Measurements from ENCODE around the gene GREB1.

GREB1 gene

DNA sequence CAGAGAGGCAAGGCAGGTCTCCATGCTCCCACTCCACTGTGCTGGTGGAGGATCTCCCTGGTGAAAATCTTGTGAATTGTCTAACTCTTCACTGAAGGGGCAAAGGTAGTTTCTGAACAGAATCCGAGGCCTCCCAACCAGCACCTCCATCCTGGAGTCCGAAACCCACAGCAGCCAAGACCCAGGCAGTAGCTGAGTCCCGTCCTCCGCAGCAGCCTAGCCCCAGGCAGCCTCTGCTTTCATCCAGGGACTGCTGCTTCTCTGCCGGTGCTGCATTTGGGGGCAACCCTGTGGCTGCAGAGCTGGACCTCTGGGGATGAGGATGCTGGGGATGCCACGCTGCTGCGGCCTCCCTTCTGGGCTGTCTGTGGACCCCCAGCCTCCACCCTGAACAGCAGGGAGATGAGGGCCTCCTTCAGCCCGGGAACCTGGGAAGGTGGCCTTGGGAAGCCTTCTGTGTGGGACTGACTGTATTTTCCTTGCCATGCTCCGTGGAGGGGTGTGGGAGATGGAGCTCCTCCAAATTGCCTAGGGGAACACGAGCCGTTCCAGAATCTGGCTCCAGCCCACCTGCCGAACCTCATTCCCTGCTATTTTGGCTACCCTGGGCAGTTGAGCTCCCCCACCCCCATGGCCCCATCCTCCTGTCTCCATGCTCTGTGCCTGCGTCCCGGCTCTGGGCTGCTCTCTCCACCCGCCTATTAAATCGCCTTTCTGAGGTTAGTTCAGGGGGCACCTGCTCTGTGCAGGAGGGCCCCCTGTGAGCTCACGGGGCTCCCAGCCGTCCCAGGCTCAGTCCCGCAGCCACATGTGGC, 48.2 kb downstream of the GREB1 start:
- no peaks in the 10 kb centered on the region for H3K9me3 ChIP-seq (ENCODE audit: control insufficient read depth, low read length)
- TF ChIP-seq, protein P1, sequence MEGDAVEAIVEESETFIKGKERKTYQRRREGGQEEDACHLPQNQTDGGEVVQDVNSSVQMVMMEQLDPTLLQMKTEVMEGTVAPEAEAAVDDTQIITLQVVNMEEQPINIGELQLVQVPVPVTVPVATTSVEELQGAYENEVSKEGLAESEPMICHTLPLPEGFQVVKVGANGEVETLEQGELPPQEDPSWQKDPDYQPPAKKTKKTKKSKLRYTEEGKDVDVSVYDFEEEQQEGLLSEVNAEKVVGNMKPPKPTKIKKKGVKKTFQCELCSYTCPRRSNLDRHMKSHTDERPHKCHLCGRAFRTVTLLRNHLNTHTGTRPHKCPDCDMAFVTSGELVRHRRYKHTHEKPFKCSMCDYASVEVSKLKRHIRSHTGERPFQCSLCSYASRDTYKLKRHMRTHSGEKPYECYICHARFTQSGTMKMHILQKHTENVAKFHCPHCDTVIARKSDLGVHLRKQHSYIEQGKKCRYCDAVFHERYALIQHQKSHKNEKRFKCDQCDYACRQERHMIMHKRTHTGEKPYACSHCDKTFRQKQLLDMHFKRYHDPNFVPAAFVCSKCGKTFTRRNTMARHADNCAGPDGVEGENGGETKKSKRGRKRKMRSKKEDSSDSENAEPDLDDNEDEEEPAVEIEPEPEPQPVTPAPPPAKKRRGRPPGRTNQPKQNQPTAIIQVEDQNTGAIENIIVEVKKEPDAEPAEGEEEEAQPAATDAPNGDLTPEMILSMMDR (IDR thresholded peaks at IDR 0.05): no peak
- no peak overlapping the region for H3K9ac ChIP-seq
- H3K36me3 ChIP-seq (ENCODE audit: control insufficient read depth, insufficient read depth, low read length): no peaks in the 10 kb centered on the region
- no peaks in the 10 kb centered on the region for H3K79me2 ChIP-seq
- H3K4me3 ChIP-seq (ENCODE audit: low read depth, low read length): no peak overlapping the region
- no peak overlapping the region for H3K4me2 ChIP-seq (ENCODE audit: low read length)
- no peak overlapping the region for H3K27ac ChIP-seq
- H3K27me3 ChIP-seq (ENCODE audit: control insufficient read depth, insufficient read depth, low read length): no peaks in the 10 kb centered on the region
- peaks cover 6% of the 10 kb centered on the region for H3K4me1 ChIP-seq
- no peak overlapping the region for H2AFZ ChIP-seq

DNA sequence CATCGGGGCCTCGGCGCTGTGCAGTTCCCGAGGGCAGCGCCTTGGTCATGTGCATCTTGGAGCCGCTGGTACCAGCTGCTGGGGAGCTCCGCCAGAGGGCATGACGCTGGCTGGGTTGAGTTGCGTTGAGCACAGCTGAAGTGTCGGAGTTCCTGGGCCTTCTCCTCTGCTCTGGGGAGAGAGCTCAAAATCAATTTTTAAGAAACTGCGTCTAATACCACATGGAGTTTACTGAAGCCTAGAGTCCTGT, 48.7 kb downstream of the GREB1 start:
- Histone ChIP-seq H3K27me3 (ENCODE audit: control insufficient read depth, insufficient read depth, low read length) (no peaks in the 10 kb centered on the region), H3K36me3 (ENCODE audit: control insufficient read depth, insufficient read depth, low read length) (no peaks in the 10 kb centered on the region), H3K4me1 (peaks cover 6% of the 10 kb centered on the region), H3K9ac (no peak overlapping the region), H3K27ac (no peak overlapping the region), H3K4me2 (ENCODE audit: low read length) (no peak overlapping the region), H3K79me2 (no peaks in the 10 kb centered on the region), H3K9me3 (ENCODE audit: control insufficient read depth, low read length) (no peaks in the 10 kb centered on the region), H2AFZ (no peak overlapping the region), H3K4me3 (ENCODE audit: low read depth, low read length) (no peak overlapping the region)
- TF ChIP-seq, protein P1 (IDR thresholded peaks at IDR 0.05): no peak

DNA sequence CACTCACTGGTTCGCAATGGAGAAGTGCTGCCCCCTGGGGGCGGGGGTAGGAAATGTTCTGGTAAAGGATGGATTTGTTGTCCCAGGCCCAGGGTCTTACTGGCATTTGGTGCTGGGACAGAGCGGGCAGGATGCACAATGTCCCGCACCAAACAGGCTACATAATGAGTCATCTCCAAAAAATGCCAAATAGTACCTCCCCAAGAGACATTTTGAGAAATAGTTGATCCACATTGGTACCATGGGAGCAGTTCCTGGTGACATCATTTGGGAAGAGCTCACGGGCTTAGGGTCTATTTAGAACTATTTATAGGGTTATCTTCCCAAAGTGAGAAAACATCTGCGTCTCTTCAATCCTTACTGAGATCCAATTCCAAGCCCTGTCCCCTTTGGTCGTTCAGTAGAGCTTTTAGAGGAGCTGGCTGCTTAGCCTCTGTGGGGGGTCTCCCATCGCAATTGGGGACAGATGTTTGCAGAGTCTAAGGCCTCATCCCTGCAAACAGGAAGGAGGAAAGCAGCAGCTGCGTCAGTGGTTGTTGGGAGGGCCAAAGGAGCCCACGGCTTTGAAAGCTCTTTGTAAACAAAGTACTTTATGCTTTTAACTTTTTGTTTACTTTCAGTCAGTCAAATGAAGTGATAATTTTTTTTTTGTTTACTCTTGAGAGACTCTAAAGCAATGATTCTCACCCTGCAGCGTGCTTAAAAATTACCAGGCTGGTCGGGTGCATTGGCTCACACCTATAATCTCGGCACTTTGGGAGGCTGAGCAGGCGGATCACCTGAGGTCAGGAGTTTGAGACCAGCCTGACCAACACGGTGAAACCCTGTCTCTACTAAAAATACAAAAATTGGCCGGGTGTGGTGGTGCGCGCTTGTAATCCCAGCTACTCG, 49.3 kb downstream of the GREB1 start:
- Histone ChIP-seq H2AFZ (no peak overlapping the region), H3K4me1 (peaks cover 6% of the 10 kb centered on the region), H3K27ac (no peak overlapping the region)

DNA sequence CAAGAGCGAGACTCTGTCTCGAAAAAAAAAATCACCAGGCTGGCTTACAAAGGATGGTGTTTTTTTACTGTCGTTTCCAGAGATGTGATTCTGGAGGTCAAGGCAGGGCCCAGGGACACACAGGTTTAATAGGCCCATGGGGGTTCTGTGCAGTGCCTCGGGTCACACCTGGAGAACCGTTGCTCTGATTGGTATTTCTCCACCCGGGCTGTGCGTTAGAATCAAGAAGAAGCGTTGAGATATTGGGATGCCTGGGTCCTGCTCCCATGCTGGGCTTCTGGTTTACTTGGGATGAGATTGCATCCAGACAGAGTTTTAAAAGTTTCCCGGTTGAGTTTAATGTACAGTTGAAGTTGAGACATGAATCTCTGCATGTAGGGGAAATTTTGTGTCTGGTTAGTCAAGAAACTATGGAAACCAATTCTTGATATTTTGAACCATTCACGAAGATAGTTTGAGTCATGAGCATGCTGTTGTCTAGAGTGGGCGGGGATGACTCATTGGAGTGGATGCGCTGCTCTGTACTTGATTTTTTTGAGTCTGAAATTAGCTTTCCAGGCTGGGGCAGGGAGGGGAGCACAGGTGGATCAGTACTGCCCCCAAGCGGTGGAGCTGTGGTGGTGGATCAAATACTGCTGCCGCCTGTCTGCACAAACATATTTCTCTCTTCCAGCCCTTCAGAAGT, 50.1 kb downstream of the GREB1 start:
- no peak overlapping the region for H3K27ac ChIP-seq
- no peak overlapping the region for H2AFZ ChIP-seq
- TF ChIP-seq, protein P1 (IDR thresholded peaks at IDR 0.05): peak; percentile 74
- H3K4me2 ChIP-seq (ENCODE audit: low read length): no peak overlapping the region
- H3K27me3 ChIP-seq (ENCODE audit: control insufficient read depth, insufficient read depth, low read length): no peaks in the 10 kb centered on the region
- no peak overlapping the region for H3K9ac ChIP-seq
- no peak overlapping the region for H3K4me3 ChIP-seq (ENCODE audit: low read depth, low read length)
- H3K4me1 ChIP-seq: peaks cover under 1% of the 10 kb centered on the region
- no peaks in the 10 kb centered on the region for H3K79me2 ChIP-seq
- H3K9me3 ChIP-seq (ENCODE audit: control insufficient read depth, low read length): no peaks in the 10 kb centered on the region
- no peaks in the 10 kb centered on the region for H3K36me3 ChIP-seq (ENCODE audit: control insufficient read depth, insufficient read depth, low read length)

More for the DNA sequence above, 49.3 kb downstream of the GREB1 start:
- H3K9ac ChIP-seq: no peak overlapping the region
- no peaks in the 10 kb centered on the region for H3K27me3 ChIP-seq (ENCODE audit: control insufficient read depth, insufficient read depth, low read length)
- H3K4me2 ChIP-seq (ENCODE audit: low read length): no peak overlapping the region
- TF ChIP-seq, protein P1 (IDR thresholded peaks at IDR 0.05): peak; percentile 82
- H3K36me3 ChIP-seq (ENCODE audit: control insufficient read depth, insufficient read depth, low read length): no peaks in the 10 kb centered on the region
- H3K79me2 ChIP-seq: no peaks in the 10 kb centered on the region
- H3K4me3 ChIP-seq (ENCODE audit: low read depth, low read length): no peak overlapping the region
- H3K9me3 ChIP-seq (ENCODE audit: control insufficient read depth, low read length): no peaks in the 10 kb centered on the region
